K562 (cell line): ENCODE data around the gene KRTAP5-6. TPM values are rescaled to one million over a fixed set of nuclear protein-coding genes. Genes with fewer than 3 reads are reported as not detected.

Experiments used
- ATF7 ChIP-seq: fragments of 450-650 bp; IDR thresholded peaks from 2 replicates; pipeline ENCODE4 v1.7.1; 2014; ENCODE audit warnings: mild to moderate bottlenecking, moderate library complexity
- CEBPG ChIP-seq, 3 experiments: fragments of 200-800 bp in 1 of 3; sonication (Bioruptor generic) in 1 of 3; sonication (generic) in 1 of 3; formaldehyde crosslinking in 1 of 3; IDR thresholded peaks in 2 of 3; conservative IDR thresholded peaks in 1 of 3; 2 replicates each; pipeline versions ENCODE4 v1.6.1 to v1.8.0; 2016 to 2022; ENCODE audit warnings: missing compliant biosample characterization in 2 of 3, missing genetic modification characterization in 2 of 3, mild to moderate bottlenecking in 1 of 3, missing genetic modification reagents in 1 of 3
- CTBP1 ChIP-seq: fragments of 450-650 bp; IDR thresholded peaks from 2 replicates; pipeline ENCODE4 v1.6.1; 2016; ENCODE audit warnings: borderline replicate concordance
- JUN ChIP-seq, 2 experiments: sonication (generic) in 1 of 2; formaldehyde crosslinking in 1 of 2; IDR thresholded peaks; 2 replicates each; pipeline versions ENCODE4 v1.6.1 to v1.8.0; 2012 to 2022; ENCODE audit warnings: borderline replicate concordance in 2 of 2, mild to moderate bottlenecking in 2 of 2, improper control_type of control experiment in 1 of 2, low read depth in 1 of 2, low read length in 1 of 2, missing genetic modification reagents in 1 of 2
- MAFG ChIP-seq: fragments of 450-650 bp; conservative IDR thresholded peaks from 2 replicates; pipeline ENCODE4 v1.6.1; 2016; ENCODE audit warnings: missing genetic modification characterization, missing compliant biosample characterization
- RBM22 ChIP-seq: fragments of 200-400 bp; formaldehyde crosslinking; IDR thresholded peaks from 2 replicates; pipeline ENCODE4 v1.6.1; 2018; ENCODE audit warnings: low read length, low read depth; ENCODE audit not compliant: poor library complexity, severe bottlenecking
- ZNF740 ChIP-seq, 3 experiments: fragments of 200-800 bp in 1 of 3; sonication (Bioruptor generic) in 1 of 3; sonication (generic) in 1 of 3; formaldehyde crosslinking in 1 of 3; IDR thresholded peaks; 2 replicates each; pipeline versions ENCODE4 v1.6.1 to v1.8.0; 2016 to 2022; ENCODE audit warnings: mild to moderate bottlenecking in 2 of 3, missing compliant biosample characterization in 2 of 3, missing genetic modification characterization in 2 of 3, missing genetic modification reagents in 1 of 3
- ZZZ3 ChIP-seq: fragments of 450-650 bp; IDR thresholded peaks from 2 replicates; pipeline ENCODE4 v1.6.1; 2016; ENCODE audit warnings: antibody characterized with exemption, mild to moderate bottlenecking, moderate library complexity
- polyA plus RNA-seq, 8 experiments: library from polyadenylated mRNA; depleted of rRNA in 4 of 8; stranded (reverse) in 5 of 8; unstranded in 3 of 8; fragments of >200 nt; fragmentation: Nextera tagmentation in 2 of 8; fragmentation: Illumina TruSeq in 1 of 8; extraction: Ambion mirVana in 2 of 8; extraction: Trizol in 1 of 8; gene quantifications; 2 replicates each; pipeline versions ENCODE4 v1.2.1 to v1.2.3, GENCODE V29; 2011 to 2014; ENCODE audit warnings: inconsistent platforms in 1 of 8, missing spikeins in 1 of 8
- total RNA-seq, 7 experiments: library from RNA; depleted of rRNA in 6 of 7; stranded (reverse); fragments of >200 nt in 6 of 7; fragmentation: Illumina TruSeq in 2 of 7; extraction: Trizol in 2 of 7; gene quantifications; 2 replicates each; pipeline versions ENCODE4 v1.2.1 to v1.2.3, GENCODE V29; 2011 to 2021; ENCODE audit warnings: low replicate concordance in 1 of 7
- TF ChIP-seq, protein P1 (sequence below): fragments of 450-650 bp; IDR thresholded peaks from 2 replicates; pipeline ENCODE4 v1.6.1; 2016; ENCODE audit warnings: low read depth
- TF ChIP-seq, protein P2 (sequence below), 2 experiments: fragments of 450-650 bp in 1 of 2; sonication (generic) in 1 of 2; formaldehyde crosslinking in 1 of 2; IDR thresholded peaks in 1 of 2; conservative IDR thresholded peaks in 1 of 2; 2 replicates each; pipeline versions ENCODE4 v1.6.1 to v1.8.1; 2016 to 2023; ENCODE audit warnings: mild to moderate bottlenecking in 2 of 2, moderate library complexity in 2 of 2, inconsistent platforms in 1 of 2, missing genetic modification reagents in 1 of 2
- TF ChIP-seq, protein P3 (sequence below): fragments of 250-450 bp; sonication (Bioruptor Pico); IDR thresholded peaks from 2 replicates; pipeline ENCODE4 v1.9.0; 2021; ENCODE audit warnings: mild to moderate bottlenecking
- TF ChIP-seq, protein P4 (sequence below): fragments of 450-650 bp; IDR thresholded peaks from 2 replicates; pipeline ENCODE4 v1.6.1; 2016

The KRTAP5-6 gene
- total and polyA plus RNA-seq, 9 of the 15 experiments (the other 6 are each of a cell fraction or from before 2014, with no cell fraction given), result not detected

GRCh38 chr11:1728931-1729691 lies 32.1 kb downstream of the KRTAP5-6 start (continued):
- TF ChIP-seq, protein P1, sequence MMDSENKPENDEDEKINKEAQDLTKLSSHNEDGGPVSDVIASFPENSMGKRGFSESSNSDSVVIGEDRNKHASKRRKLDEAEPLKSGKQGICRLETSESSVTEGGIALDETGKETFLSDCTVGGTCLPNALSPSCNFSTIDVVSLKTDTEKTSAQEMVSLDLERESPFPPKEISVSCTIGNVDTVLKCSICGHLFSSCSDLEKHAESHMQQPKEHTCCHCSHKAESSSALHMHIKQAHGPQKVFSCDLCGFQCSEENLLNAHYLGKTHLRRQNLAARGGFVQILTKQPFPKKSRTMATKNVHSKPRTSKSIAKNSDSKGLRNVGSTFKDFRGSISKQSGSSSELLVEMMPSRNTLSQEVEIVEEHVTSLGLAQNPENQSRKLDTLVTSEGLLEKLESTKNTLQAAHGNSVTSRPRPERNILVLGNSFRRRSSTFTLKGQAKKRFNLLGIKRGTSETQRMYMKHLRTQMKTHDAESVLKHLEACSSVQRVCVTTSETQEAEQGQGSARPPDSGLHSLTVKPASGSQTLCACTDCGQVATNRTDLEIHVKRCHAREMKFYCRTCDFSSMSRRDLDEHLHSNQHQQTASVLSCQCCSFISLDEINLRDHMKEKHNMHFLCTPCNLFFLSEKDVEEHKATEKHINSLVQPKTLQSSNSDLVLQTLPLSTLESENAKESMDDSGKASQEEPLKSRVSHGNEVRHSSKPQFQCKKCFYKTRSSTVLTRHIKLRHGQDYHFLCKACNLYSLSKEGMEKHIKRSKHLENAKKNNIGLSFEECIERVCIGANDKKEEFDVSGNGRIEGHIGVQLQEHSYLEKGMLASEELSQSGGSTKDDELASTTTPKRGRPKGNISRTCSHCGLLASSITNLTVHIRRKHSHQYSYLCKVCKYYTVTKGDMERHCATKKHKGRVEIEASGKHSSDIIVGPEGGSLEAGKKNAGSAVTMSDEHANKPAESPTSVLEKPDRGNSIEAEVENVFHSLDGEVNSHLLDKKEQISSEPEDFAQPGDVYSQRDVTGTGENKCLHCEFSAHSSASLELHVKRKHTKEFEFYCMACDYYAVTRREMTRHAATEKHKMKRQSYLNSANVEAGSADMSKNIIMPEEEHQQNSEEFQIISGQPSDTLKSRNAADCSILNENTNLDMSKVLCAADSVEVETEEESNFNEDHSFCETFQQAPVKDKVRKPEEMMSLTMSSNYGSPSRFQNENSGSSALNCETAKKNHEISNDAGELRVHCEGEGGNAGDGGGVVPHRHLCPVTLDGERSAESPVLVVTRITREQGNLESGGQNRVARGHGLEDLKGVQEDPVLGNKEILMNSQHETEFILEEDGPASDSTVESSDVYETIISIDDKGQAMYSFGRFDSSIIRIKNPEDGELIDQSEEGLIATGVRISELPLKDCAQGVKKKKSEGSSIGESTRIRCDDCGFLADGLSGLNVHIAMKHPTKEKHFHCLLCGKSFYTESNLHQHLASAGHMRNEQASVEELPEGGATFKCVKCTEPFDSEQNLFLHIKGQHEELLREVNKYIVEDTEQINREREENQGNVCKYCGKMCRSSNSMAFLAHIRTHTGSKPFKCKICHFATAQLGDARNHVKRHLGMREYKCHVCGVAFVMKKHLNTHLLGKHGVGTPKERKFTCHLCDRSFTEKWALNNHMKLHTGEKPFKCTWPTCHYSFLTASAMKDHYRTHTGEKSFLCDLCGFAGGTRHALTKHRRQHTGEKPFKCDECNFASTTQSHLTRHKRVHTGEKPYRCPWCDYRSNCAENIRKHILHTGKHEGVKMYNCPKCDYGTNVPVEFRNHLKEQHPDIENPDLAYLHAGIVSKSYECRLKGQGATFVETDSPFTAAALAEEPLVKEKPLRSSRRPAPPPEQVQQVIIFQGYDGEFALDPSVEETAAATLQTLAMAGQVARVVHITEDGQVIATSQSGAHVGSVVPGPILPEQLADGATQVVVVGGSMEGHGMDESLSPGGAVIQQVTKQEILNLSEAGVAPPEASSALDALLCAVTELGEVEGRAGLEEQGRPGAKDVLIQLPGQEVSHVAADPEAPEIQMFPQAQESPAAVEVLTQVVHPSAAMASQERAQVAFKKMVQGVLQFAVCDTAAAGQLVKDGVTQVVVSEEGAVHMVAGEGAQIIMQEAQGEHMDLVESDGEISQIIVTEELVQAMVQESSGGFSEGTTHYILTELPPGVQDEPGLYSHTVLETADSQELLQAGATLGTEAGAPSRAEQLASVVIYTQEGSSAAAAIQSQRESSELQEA, result no peak
- TF ChIP-seq CTBP1 (peak; percentile 33; the same call in 1 of the 2 replicates), ZNF740 (CRISPR knock-in tag; IDR thresholded peaks at IDR 0.05) (no peak), ZNF740 (tag; IDR thresholded peaks at IDR 0.05) (no peak), ATF7 (peak; percentile 52; the same call in 1 of the 2 replicates), MAFG (tag) (peak; percentile 88; the same call in 1 of the 2 replicates), CEBPG (CRISPR knock-in tag; IDR thresholded peaks at IDR 0.05) (peak; percentile 71), CEBPG (tag; conservative IDR thresholded peaks at IDR 0.05 in 1 of 2, IDR thresholded peaks at IDR 0.05 in 1 of 2) (peak; percentile 71 to 82), RBM22 (no peak), ZZZ3 (no peak), JUN (IDR thresholded peaks at IDR 0.05; ENCODE audit: borderline replicate concordance, low read depth, low read length) (peak; percentile 25; the same call in 1 of the 2 replicates), JUN (CRISPR knock-in tag; IDR thresholded peaks at IDR 0.05; ENCODE audit: borderline replicate concordance) (no peak)
- TF ChIP-seq, protein P2, sequence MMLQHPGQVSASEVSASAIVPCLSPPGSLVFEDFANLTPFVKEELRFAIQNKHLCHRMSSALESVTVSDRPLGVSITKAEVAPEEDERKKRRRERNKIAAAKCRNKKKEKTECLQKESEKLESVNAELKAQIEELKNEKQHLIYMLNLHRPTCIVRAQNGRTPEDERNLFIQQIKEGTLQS (IDR thresholded peaks at IDR 0.05), result peak; percentile 86
- TF ChIP-seq, protein P2 (CRISPR knock-in tag; conservative IDR thresholded peaks at IDR 0.05), result no peak
- TF ChIP-seq, protein P3, sequence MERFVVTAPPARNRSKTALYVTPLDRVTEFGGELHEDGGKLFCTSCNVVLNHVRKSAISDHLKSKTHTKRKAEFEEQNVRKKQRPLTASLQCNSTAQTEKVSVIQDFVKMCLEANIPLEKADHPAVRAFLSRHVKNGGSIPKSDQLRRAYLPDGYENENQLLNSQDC (CRISPR knock-in tag), result no peak
- TF ChIP-seq, protein P4, sequence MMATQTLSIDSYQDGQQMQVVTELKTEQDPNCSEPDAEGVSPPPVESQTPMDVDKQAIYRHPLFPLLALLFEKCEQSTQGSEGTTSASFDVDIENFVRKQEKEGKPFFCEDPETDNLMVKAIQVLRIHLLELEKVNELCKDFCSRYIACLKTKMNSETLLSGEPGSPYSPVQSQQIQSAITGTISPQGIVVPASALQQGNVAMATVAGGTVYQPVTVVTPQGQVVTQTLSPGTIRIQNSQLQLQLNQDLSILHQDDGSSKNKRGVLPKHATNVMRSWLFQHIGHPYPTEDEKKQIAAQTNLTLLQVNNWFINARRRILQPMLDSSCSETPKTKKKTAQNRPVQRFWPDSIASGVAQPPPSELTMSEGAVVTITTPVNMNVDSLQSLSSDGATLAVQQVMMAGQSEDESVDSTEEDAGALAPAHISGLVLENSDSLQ, result peak; percentile 49
